A204.1 (cell line): ENCODE measurements around the gene LPCAT3.
"Not testable (repeated sequence)": the region's sequence is repeated elsewhere in the genome, so short reads cannot be mapped to it uniquely, and the experiment has no call there.

Experiments used
- FAIRE-seq: peaks from 2 replicates; lab custom pipeline; 2012; peaks lifted over from hg19 to GRCh38; lab: Jason Lieb, UNC

The LPCAT3 gene, protein sequence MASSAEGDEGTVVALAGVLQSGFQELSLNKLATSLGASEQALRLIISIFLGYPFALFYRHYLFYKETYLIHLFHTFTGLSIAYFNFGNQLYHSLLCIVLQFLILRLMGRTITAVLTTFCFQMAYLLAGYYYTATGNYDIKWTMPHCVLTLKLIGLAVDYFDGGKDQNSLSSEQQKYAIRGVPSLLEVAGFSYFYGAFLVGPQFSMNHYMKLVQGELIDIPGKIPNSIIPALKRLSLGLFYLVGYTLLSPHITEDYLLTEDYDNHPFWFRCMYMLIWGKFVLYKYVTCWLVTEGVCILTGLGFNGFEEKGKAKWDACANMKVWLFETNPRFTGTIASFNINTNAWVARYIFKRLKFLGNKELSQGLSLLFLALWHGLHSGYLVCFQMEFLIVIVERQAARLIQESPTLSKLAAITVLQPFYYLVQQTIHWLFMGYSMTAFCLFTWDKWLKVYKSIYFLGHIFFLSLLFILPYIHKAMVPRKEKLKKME

GRCh38 chr12:7018350-7019042 is at the start of gene LPCAT3:
Gene LPCAT3, minus strand, starts transcription at chr12:7018476. Its CDS starts 52 bp downstream, at chr12:7018424.
- FAIRE-seq, result peak; percentile 76

DNA sequence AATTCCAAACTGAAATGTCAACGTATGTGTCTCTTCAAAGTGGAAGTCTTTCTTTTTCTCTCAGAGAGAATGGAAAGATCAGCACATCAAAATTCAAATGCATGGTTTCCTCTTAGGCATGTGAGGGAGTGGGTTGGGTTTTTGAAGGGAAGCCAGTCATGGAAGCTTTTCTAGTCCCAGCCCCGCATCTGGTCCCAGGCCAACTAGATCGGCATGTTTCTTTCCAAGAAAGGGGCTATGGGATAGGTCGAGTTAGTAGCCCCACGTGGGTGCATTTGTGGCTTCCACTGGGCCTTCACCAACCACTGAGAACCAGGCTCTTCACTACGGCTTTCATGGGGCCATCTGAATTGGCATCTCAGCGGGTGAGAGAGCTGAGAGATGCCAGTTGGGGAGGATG is 48.8 kb upstream of the LPCAT3 start:
- FAIRE-seq, result no peak

GRCh38 chr12:7066596-7066995 is 48.3 kb upstream of the LPCAT3 start:
- FAIRE-seq, result no peak

DNA sequence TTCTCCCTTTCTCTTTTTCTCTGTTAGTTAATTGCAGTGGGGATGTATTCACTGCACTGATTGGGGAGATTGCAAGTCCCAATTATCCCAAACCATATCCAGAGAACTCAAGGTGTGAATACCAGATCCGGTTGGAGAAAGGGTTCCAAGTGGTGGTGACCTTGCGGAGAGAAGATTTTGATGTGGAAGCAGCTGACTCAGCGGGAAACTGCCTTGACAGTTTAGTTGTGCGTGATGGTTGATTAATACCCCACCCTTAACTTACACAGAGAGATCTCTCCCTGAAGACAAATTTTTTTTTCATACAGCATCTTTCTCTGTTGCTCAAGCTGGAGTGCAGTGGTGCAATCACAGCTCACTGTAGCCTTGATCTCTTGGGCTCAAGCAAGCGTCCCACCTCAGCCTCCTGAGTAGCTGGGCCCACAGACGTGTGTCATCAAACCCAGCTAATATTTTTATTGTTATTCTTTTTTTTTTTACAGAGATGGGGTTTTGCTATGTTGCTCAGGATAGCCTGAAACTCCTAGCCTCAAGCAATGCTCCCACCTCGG is 46.9 kb upstream of the LPCAT3 start:
- no peak for FAIRE-seq

- FAIRE-seq, result no peak
Observed at GRCh38 chr12:7064516-7064915, 46.2 kb upstream of the LPCAT3 start.

GRCh38 chr12:7061596-7061995 is 43.3 kb upstream of the LPCAT3 start:
- FAIRE-seq, result no peak

GRCh38 chr12:7061138-7061537 is 42.9 kb upstream of the LPCAT3 start:
- FAIRE-seq, result no peak

DNA sequence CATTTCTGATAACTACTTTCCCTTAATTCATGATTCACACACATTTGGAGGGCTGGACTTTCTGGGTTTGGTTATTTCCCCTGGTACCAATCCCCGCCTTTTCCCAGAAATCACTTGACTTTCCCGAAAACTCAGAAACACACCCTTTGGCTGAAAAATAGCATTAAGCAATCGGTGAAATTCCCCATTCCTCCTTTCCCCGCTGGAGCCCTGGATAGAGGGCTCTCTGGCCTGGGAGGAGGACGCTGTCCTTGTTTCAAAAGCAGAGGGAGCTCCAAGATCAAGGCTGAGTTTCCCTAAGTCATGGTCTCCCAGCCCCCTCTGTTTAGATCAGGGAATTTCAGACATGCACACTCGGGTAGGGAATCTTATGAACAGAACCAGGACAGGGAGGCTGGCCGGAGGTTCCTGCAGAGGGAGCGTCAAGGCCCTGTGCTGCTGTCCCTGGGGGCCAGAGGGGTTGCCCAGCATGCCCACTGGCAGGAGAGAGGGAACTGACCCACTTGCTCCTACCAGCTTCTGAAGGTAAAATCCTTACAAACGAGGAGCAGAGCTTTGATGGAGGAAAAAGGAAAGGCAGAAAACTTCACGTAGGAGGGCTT is 42.2 kb upstream of the LPCAT3 start, which contains the start of gene C1S:
TSS of gene C1S (plus strand) at position 366 of the 602 bp plus-strand sequence. CDS start 1,195 bp downstream, outside the sequence.
- peak; percentile 95 for FAIRE-seq

DNA sequence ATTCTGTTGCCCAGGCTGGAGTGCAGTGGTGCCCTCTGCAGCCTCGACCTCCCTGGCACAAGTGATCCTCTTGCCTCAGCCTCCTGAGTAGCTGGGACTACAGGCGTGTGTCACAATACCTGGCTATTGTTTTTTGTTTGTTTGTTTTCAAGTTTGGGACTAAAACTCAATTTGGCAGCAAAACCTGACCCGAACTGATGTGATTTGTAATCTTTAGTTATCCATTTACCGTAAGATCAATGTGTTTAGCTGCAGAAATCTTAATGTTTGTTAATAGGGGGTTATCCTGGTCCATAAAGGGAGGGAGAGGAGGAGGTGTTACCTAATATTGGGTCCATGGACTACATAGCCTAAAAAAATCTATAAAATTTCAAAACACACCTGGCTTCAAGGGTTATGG is 41.5 kb upstream of the LPCAT3 start:
- FAIRE-seq, result no peak

GRCh38 chr12:7058850-7059395 is 40.6 kb upstream of the LPCAT3 start:
- no peak for FAIRE-seq

GRCh38 chr12:7058163-7058845 is 40.0 kb upstream of the LPCAT3 start:
- FAIRE-seq, result no peak

DNA sequence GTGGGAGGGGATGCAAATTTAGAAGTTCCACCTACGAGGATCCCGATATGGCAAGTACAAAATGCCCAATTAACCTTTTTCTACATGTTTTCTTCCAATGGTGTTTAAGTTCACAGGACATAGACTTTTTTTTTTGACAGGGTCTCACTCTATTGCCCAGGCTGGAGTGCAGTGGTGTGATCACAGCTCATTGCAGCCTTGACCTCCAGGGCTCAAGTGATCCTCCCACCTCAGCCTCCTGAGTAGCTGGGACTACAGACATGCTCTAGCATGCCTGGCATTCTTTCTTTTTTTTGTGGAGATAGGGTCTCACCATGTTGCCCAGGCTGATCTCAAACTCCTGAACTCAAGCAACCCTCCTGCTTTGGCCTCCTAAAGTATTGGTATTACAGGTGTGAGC is 37.5 kb upstream of the LPCAT3 start:
- FAIRE-seq, result not testable (repeated sequence)

DNA sequence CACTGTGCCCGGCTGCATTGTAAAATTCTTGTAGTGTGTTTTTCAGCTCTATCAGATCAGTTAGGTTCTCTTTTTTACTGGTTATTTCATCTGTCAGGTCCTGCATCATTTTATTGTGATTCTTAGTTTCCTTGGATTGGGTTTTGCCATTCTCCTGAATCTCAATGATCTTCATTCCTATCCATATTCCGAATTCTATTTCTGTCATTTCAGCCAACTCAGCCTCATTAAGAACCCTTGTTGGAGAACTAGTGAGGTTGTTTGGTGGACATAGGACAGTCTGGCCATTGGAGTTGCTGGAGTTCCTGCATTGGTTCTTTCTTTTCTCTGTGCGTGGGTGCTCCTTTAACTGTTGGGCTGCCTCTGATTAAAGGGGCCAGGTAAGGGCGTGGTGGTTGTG is 36.6 kb upstream of the LPCAT3 start:
- FAIRE-seq, result no peak

GRCh38 chr12:7049973-7050372 is 31.7 kb upstream of the LPCAT3 start:
- not testable (repeated sequence) for FAIRE-seq

DNA sequence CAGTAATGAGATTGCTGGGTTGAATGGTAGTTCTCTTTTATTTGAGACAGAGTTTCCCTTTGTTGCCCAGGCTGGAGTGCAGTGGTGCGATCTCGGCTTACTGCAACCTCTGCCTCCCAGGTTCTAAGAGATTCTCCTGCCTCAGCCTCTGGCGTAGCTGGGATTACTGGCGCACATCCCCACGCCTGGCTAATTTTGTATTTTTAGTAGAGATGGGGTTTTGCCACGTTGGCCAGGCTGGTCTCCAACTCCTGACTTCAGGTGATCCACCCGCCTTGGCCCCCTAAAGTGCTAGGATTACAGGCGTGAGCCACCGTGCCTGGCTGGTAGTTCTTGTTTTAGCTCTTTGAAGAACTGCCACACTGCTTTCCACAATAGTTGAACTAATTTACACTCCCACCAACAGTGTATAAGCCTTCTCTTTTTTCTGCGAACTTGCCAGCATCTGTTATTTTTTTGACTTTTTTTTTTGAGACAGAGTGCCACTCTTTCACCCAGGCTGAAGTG is 31.2 kb upstream of the LPCAT3 start:
- FAIRE-seq, result not testable (repeated sequence)

DNA sequence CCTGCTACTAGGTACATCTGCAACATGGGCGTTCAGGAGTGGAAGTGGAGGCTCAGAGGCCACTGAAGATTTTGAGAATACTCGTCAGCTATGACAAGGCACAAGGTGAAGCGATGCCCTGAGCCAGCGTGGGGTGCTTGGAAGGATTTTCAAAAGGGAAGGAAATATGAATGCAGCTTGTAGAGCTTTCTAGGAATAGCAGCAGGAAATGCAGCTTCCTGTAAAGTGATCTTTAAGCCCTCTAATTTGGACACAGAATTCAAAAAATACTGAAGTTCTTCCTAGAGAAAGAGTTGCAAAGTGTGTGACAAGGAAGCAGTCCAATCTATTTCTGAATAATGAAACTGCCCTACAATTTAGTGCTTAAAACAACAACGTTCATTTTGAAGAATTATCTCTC is 29.0 kb upstream of the LPCAT3 start:
- FAIRE-seq, result no peak

GRCh38 chr12:7046383-7047105 is 28.3 kb upstream of the LPCAT3 start:
- no peak for FAIRE-seq

DNA sequence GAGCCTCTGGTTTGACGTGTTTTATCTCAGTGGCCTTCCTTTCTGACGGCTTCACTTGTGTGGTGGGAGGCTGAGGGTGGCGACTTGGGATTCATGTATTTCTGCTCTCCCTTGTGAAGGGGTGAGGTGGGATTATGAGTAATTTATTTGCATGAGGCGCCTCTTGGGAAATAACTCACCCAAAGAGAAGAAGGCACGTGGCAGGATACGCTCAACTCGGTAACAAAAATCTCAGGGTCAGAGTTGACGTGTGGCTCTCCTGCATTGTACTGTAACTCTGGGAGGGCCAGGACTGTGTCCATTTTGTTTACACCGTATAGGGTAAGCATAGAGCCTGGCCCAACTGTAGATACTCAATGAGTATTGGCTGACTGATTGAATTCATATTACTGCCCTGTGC is 27.6 kb upstream of the LPCAT3 start:
- FAIRE-seq, result no peak

DNA sequence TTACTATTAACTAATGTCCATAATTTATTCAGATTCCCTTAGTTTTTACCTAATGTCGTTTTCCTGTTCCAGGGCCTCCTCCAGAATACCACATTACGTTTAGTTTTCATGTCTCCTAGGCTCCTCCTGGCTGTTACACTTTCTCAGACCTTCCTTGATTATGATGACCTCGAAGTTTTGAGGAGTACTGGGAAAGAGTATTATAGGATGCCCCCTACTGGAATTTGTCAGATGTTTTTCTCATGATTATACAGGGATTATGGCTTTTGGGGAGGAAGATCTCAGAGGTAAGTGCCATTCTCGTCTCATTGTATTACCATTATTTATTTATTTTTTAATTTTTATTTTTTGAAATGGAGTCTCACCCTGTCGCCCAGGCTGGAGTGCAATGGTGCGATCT is 24.6 kb upstream of the LPCAT3 start:
- FAIRE-seq, result peak; percentile 94

DNA sequence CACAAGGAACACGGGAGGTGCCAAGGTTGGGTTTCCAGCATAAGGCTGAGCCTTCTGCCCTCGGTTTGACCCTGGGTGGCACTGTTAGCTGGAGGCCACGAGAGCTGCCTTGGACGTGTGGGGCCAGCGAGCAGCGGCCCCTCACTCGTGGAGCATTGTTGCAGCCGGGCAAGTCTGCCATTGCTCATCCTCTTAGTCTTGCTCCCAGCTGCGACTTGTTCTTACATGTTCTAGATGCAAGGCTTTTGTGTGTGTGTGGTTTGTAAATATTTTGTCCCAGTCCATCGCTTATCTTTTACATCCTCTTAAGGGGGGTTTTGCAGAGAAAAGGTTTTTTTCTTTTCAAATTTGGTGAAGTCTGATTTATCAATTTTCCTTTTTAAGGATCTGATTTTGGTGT is 21.1 kb upstream of the LPCAT3 start:
- FAIRE-seq, result no peak

DNA sequence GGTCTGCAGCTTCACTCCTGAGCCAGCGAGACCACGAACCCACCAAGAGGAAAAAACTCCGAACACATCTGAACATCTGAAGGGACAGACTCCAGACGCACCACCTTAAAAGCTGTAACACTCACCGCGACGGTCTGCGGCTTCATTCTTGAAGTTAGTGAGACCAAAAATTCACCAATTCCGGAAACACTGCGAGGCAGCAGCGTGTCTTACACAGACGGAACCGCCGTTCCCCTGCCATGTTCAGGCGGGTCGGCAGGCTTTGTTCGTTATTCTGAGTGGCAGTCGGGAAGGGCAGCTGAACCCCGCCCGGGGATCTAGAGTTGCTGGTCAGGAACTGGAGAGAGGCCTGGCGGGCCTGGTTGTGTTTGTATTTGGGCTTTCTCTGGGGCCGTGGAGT is 20.3 kb upstream of the LPCAT3 start:
- FAIRE-seq, result no peak
